ENCODE measurements around the gene MED12L. TPM values are rescaled to one million over a fixed set of nuclear protein-coding genes. Genes with fewer than 3 reads are reported as not detected.

MED12L gene
- total RNA-seq, 1 experiment from 2014 or later = 6.4 TPM

- TF ChIP-seq CBX3 (IDR thresholded peaks at IDR 0.05; ENCODE audit: low read depth) (peak; percentile 60; the same call in 1 of the 2 replicates), ELF1 (IDR thresholded peaks at IDR 0.05; ENCODE audit: borderline replicate concordance, low read depth) (no peak), ZFX (IDR thresholded peaks at IDR 0.05) (no peak), ZBTB33 (IDR thresholded peaks at IDR 0.05; ENCODE audit: extremely low read depth, insufficient replicate concordance, low read length) (no peak), POLR2AphosphoS5 (IDR thresholded peaks at IDR 0.05; ENCODE audit: low read depth, low read length) (no peak), RAD21 (IDR thresholded peaks at IDR 0.05; ENCODE audit: low read depth) (peak; percentile 98), SIN3A (IDR thresholded peaks at IDR 0.05; ENCODE audit: low read depth) (no peak), TCF7L2 (IDR thresholded peaks at IDR 0.05; ENCODE audit: borderline replicate concordance, extremely low read depth, insufficient read depth, insufficient read length) (no peak), EZH2 (IDR thresholded peaks at IDR 0.05) (no peak), CTCF (IDR thresholded peaks at IDR 0.05 in 2 of 3, conservative IDR thresholded peaks at IDR 0.05 in 1 of 3; ENCODE audit: borderline replicate concordance in 1 of 3, insufficient read depth in 1 of 3, low read depth in 2 of 3, low read length in 2 of 3) (peak; percentile 84 to 96 (median 92))
Observed at GRCh38 chr3:151146071-151146730, 60.7 kb downstream of the MED12L start (continued).
